ENCODE data around the gene RPL22.

DNA sequence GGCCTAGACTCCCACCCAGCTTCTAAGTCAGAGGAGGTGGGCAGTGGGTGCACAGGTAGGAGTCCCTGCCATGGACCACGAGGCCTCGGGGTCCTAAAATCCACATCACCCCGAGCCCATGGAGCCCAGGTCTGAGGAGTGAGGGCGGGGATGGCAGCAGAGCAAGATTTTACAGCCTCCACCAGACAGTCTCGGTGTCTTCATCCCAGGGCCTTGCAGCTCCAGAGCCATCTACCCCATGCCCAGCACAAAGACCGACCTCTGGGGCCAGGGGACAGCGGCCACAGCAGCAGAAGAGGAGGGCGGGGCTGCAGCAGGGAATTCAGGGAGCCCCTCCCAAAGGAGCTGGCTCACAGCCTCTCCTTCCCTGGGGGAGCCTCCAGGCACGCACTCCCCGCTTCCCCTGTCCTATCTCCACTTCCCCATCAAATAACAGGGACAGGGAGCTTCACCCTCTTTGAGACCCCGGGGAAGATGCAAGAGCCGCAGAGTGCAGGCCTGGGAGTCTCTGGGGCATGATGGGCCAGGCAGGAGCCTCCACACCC lies 33.9 kb downstream of the RPL22 start:
- TF ChIP-seq, protein P1, sequence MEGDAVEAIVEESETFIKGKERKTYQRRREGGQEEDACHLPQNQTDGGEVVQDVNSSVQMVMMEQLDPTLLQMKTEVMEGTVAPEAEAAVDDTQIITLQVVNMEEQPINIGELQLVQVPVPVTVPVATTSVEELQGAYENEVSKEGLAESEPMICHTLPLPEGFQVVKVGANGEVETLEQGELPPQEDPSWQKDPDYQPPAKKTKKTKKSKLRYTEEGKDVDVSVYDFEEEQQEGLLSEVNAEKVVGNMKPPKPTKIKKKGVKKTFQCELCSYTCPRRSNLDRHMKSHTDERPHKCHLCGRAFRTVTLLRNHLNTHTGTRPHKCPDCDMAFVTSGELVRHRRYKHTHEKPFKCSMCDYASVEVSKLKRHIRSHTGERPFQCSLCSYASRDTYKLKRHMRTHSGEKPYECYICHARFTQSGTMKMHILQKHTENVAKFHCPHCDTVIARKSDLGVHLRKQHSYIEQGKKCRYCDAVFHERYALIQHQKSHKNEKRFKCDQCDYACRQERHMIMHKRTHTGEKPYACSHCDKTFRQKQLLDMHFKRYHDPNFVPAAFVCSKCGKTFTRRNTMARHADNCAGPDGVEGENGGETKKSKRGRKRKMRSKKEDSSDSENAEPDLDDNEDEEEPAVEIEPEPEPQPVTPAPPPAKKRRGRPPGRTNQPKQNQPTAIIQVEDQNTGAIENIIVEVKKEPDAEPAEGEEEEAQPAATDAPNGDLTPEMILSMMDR (IDR thresholded peaks at IDR 0.05; ENCODE audit: low read depth, low read length): no peak
- TF ChIP-seq EZH2phosphoT487 (IDR thresholded peaks at IDR 0.05; ENCODE audit: low read depth): no peak

All from OCI-LY3 (cell line).